HEK293 (cell line): ENCODE data around the gene NEK6.

Source experiments
- CTCF ChIA-PET: fragments of 350-600 bp; formaldehyde crosslinking; extraction: SDS; loops from one replicate; lab custom pipeline; 2021; ENCODE audit warnings: antibody characterized with exemption; lab: Yijun Ruan, JAX
- POLR2A ChIA-PET: fragments of 300-600 bp; formaldehyde crosslinking; extraction: SDS; loops from one replicate; lab custom pipeline; 2020; ENCODE audit warnings: antibody characterized with exemption, inconsistent platforms; lab: Yijun Ruan, JAX
- H3K27ac ChIP-seq: fragments of 200-500 bp; sonication (Bioruptor generic); 2 replicates; pipeline ENCODE4 v1.5.1; 2014; ENCODE audit warnings: low read depth, low read length, control low read depth, inconsistent platforms; ENCODE audit errors: extremely low read depth
- H3K36me3 ChIP-seq, 2 experiments: fragments of 200-500 bp in 1 of 2; sonication (Bioruptor generic) in 1 of 2; 1 replicate in 1 of 2; 2 replicates in 1 of 2; pipeline ENCODE4 v1.5.1; 2014 to 2017; ENCODE audit warnings: inconsistent platforms in 2 of 2, low read length in 2 of 2; ENCODE audit not compliant: control insufficient read depth in 2 of 2, insufficient read depth in 1 of 2
- H3K4me1 ChIP-seq: fragments of 200-500 bp; sonication (Bioruptor generic); 2 replicates; pipeline ENCODE4 v1.5.1; 2014; ENCODE audit warnings: mild to moderate bottlenecking, low read length, inconsistent platforms; ENCODE audit not compliant: control insufficient read depth, insufficient read depth
- H3K4me3 ChIP-seq: 2 replicates; pipeline ENCODE4 v1.5.1; 2011; ENCODE audit warnings: low read depth, mild to moderate bottlenecking, control low read depth, low read length, moderate library complexity
- H3K9me3 ChIP-seq: fragments of 200-500 bp; sonication (Bioruptor generic); 2 replicates; pipeline ENCODE4 v1.5.1; 2014; ENCODE audit warnings: low read depth, low read length, inconsistent platforms; ENCODE audit not compliant: control insufficient read depth, insufficient read depth
- BCL11A ChIP-seq: fragments of 450-650 bp; formaldehyde crosslinking; IDR thresholded peaks from 2 replicates; pipeline ENCODE4 v1.5.1; 2016; ENCODE audit warnings: low read depth, missing biosample characterization, missing genetic modification characterization
- FEZF1 ChIP-seq: fragments of 450-650 bp; formaldehyde crosslinking; IDR thresholded peaks from 2 replicates; pipeline ENCODE4 v1.5.1; 2016; ENCODE audit warnings: missing biosample characterization, missing genetic modification characterization
- GLI2 ChIP-seq: fragments of 450-650 bp; formaldehyde crosslinking; IDR thresholded peaks from 2 replicates; pipeline ENCODE4; 2017; ENCODE audit warnings: missing biosample characterization, missing genetic modification characterization, low read depth, borderline replicate concordance
- HOXD13 ChIP-seq: sonication (generic); formaldehyde crosslinking; IDR thresholded peaks from 2 replicates; pipeline ENCODE4 v1.8.0; 2022; ENCODE audit warnings: missing genetic modification reagents, borderline replicate concordance
- KLF7 ChIP-seq: fragments of 450-650 bp; formaldehyde crosslinking; IDR thresholded peaks from 2 replicates; pipeline ENCODE4 v1.5.1; 2016; ENCODE audit warnings: missing biosample characterization, missing genetic modification characterization, borderline replicate concordance
- KLF8 ChIP-seq: fragments of 450-650 bp; formaldehyde crosslinking; IDR thresholded peaks from 2 replicates; pipeline ENCODE4 v1.5.1; 2016; ENCODE audit warnings: missing biosample characterization, missing genetic modification characterization
- OVOL3 ChIP-seq: fragments of 450-650 bp; formaldehyde crosslinking; IDR thresholded peaks from 2 replicates; pipeline ENCODE4 v1.5.1; 2016; ENCODE audit warnings: missing biosample characterization, missing genetic modification characterization
- YY2 ChIP-seq: fragments of 450-650 bp; formaldehyde crosslinking; IDR thresholded peaks from 2 replicates; pipeline ENCODE4 v1.5.1; 2016; ENCODE audit warnings: missing biosample characterization, missing genetic modification characterization
- ZBTB1 ChIP-seq: fragments of 450-650 bp; formaldehyde crosslinking; IDR thresholded peaks from 2 replicates; pipeline ENCODE4 v1.5.1; 2016; ENCODE audit warnings: missing biosample characterization, missing genetic modification characterization
- ZNF138 ChIP-seq: fragments of 450-650 bp; formaldehyde crosslinking; IDR thresholded peaks from 2 replicates; pipeline ENCODE4 v1.5.1; 2016; ENCODE audit warnings: missing biosample characterization, missing genetic modification characterization, borderline replicate concordance
- ZNF169 ChIP-seq: fragments of 450-650 bp; formaldehyde crosslinking; IDR thresholded peaks from 2 replicates; pipeline ENCODE4 v1.5.1; 2016; ENCODE audit warnings: missing biosample characterization, missing genetic modification characterization
- ZNF239 ChIP-seq: fragments of 450-650 bp; formaldehyde crosslinking; IDR thresholded peaks from 2 replicates; pipeline ENCODE4 v1.5.1; 2016; ENCODE audit warnings: missing biosample characterization, missing genetic modification characterization
- ZNF24 ChIP-seq: fragments of 450-650 bp; formaldehyde crosslinking; IDR thresholded peaks from 2 replicates; pipeline ENCODE4 v1.5.1; 2016; ENCODE audit warnings: missing biosample characterization, missing genetic modification characterization
- ZNF292 ChIP-seq: fragments of 450-650 bp; formaldehyde crosslinking; IDR thresholded peaks from 2 replicates; pipeline ENCODE4 v1.5.1; 2016; ENCODE audit warnings: low read depth, missing biosample characterization, missing genetic modification characterization, borderline replicate concordance
- ZNF366 ChIP-seq: fragments of 450-650 bp; formaldehyde crosslinking; conservative IDR thresholded peaks from 2 replicates; pipeline ENCODE4 v1.5.1; 2016; ENCODE audit warnings: missing biosample characterization, missing genetic modification characterization
- ZNF391 ChIP-seq: fragments of 450-650 bp; formaldehyde crosslinking; IDR thresholded peaks from 2 replicates; pipeline ENCODE4 v1.5.1; 2016; ENCODE audit warnings: low read depth, missing biosample characterization, missing genetic modification characterization, borderline replicate concordance
- ZNF394 ChIP-seq: fragments of 450-650 bp; formaldehyde crosslinking; IDR thresholded peaks from 2 replicates; pipeline ENCODE4 v1.5.1; 2016; ENCODE audit warnings: missing biosample characterization, missing genetic modification characterization, mild to moderate bottlenecking, moderate library complexity, borderline replicate concordance
- ZNF416 ChIP-seq: fragments of 450-650 bp; formaldehyde crosslinking; IDR thresholded peaks from 2 replicates; pipeline ENCODE4 v1.5.1; 2016; ENCODE audit warnings: missing biosample characterization, missing genetic modification characterization
- ZNF529 ChIP-seq: fragments of 450-650 bp; formaldehyde crosslinking; IDR thresholded peaks from 2 replicates; pipeline ENCODE4 v1.5.1; 2017; ENCODE audit warnings: missing genetic modification characterization, missing biosample characterization; ENCODE audit not compliant: insufficient replicate concordance
- ZNF549 ChIP-seq: fragments of 450-650 bp; IDR thresholded peaks from 2 replicates; pipeline ENCODE4 v1.5.1; 2018; ENCODE audit warnings: missing biosample characterization, missing genetic modification characterization, mild to moderate bottlenecking, inconsistent platforms, moderate library complexity
- ZNF610 ChIP-seq: fragments of 450-650 bp; formaldehyde crosslinking; IDR thresholded peaks from 2 replicates; pipeline ENCODE4 v1.5.1; 2016; ENCODE audit warnings: missing biosample characterization, missing genetic modification characterization, borderline replicate concordance
- ZNF629 ChIP-seq: fragments of 450-650 bp; formaldehyde crosslinking; IDR thresholded peaks from 2 replicates; pipeline ENCODE4 v1.5.1; 2017; ENCODE audit warnings: missing biosample characterization, missing genetic modification characterization
- TF ChIP-seq, protein P1 (sequence below): fragments of 450-650 bp; formaldehyde crosslinking; IDR thresholded peaks from 2 replicates; pipeline ENCODE4 v1.5.1; 2016; ENCODE audit warnings: missing biosample characterization, missing genetic modification characterization
- TF ChIP-seq, protein P2 (sequence below): fragments of 450-650 bp; formaldehyde crosslinking; IDR thresholded peaks from 2 replicates; pipeline ENCODE4 v1.5.1; 2016; ENCODE audit warnings: missing biosample characterization, missing genetic modification characterization
- TF ChIP-seq, protein P3 (sequence below): fragments of 450-650 bp; formaldehyde crosslinking; IDR thresholded peaks from 2 replicates; pipeline ENCODE4; 2016; ENCODE audit warnings: missing biosample characterization, missing genetic modification characterization
- TF ChIP-seq, protein P4 (sequence below): fragments of 450-650 bp; formaldehyde crosslinking; optimal IDR thresholded peaks from 2 replicates; pipeline ENCODE3; 2016; ENCODE audit warnings: missing biosample characterization, mild to moderate bottlenecking, missing genetic modification characterization
- TF ChIP-seq, protein P5 (sequence below): fragments of 450-650 bp; formaldehyde crosslinking; IDR thresholded peaks from 2 replicates; pipeline ENCODE4 v1.5.1; 2016; ENCODE audit warnings: missing biosample characterization, missing genetic modification characterization

The NEK6 gene

DNA sequence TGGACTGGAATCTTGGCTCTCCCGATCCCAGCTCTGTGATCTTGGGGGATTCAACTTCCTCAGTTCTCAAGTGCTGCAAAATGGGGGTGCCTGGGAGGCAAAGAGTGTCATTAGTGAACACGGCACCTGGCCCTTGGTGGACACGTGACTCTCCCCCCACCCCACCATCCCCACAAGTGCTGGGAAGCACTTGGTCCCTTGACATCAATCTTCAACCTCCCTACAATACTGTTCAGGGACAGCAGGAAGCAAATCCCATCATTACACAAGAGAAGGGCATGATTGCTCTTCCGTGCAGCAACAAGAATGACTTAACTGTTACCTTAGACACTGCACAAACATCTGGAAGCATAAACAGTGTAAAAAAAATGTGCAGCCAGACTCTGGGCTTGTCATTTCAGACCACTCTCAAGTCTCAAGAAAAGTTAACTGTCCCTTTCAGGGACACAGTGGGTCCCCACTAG lies 96.1 kb downstream of the NEK6 start:
- TF ChIP-seq HOXD13 (CRISPR knock-in tag) (no peak), YY2 (tag by site-specific recombination) (no peak), KLF7 (tag by site-specific recombination) (no peak), ZNF416 (no peak), ZNF366 (tag by site-specific recombination) (no peak), OVOL3 (tag by site-specific recombination) (no peak), ZNF629 (tag by site-specific recombination) (no peak), FEZF1 (no peak), ZNF610 (tag by site-specific recombination) (no peak), ZNF391 (tag by site-specific recombination) (no peak), ZNF169 (tag by site-specific recombination) (no peak)
- TF ChIP-seq, protein P1, sequence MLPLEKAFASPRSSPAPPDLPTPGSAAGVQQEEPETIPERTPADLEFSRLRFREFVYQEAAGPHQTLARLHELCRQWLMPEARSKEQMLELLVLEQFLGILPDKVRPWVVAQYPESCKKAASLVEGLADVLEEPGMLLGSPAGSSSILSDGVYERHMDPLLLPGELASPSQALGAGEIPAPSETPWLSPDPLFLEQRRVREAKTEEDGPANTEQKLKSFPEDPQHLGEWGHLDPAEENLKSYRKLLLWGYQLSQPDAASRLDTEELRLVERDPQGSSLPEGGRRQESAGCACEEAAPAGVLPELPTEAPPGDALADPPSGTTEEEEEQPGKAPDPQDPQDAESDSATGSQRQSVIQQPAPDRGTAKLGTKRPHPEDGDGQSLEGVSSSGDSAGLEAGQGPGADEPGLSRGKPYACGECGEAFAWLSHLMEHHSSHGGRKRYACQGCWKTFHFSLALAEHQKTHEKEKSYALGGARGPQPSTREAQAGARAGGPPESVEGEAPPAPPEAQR (tag by site-specific recombination), result no peak
- TF ChIP-seq, protein P2, sequence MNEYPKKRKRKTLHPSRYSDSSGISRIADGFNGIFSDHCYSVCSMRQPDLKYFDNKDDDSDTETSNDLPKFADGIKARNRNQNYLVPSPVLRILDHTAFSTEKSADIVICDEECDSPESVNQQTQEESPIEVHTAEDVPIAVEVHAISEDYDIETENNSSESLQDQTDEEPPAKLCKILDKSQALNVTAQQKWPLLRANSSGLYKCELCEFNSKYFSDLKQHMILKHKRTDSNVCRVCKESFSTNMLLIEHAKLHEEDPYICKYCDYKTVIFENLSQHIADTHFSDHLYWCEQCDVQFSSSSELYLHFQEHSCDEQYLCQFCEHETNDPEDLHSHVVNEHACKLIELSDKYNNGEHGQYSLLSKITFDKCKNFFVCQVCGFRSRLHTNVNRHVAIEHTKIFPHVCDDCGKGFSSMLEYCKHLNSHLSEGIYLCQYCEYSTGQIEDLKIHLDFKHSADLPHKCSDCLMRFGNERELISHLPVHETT (tag by site-specific recombination), result no peak
- TF ChIP-seq, protein P3, sequence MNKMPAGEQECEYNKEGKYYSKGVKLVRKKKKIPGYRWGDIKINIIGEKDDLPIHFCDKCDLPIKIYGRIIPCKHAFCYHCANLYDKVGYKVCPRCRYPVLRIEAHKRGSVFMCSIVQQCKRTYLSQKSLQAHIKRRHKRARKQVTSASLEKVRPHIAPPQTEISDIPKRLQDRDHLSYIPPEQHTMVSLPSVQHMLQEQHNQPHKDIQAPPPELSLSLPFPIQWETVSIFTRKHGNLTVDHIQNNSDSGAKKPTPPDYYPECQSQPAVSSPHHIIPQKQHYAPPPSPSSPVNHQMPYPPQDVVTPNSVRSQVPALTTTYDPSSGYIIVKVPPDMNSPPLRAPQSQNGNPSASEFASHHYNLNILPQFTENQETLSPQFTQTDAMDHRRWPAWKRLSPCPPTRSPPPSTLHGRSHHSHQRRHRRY (tag by site-specific recombination), result no peak
- peak overlapping the region; percentile 16; the same call in 1 of the 2 replicates for H3K27ac ChIP-seq
- no peaks in the 10 kb centered on the region for H3K4me1 ChIP-seq
- H3K4me3 ChIP-seq, result no peak overlapping the region
- POLR2A ChIA-PET, result no interaction called here
- no peaks in the 10 kb centered on the region for H3K9me3 ChIP-seq
- CTCF ChIA-PET, result no interaction called here
- peaks cover 0 to 80% of the 10 kb centered on the region in 2 experiments; a peak in 1 of 3 replicates for H3K36me3 ChIP-seq

DNA sequence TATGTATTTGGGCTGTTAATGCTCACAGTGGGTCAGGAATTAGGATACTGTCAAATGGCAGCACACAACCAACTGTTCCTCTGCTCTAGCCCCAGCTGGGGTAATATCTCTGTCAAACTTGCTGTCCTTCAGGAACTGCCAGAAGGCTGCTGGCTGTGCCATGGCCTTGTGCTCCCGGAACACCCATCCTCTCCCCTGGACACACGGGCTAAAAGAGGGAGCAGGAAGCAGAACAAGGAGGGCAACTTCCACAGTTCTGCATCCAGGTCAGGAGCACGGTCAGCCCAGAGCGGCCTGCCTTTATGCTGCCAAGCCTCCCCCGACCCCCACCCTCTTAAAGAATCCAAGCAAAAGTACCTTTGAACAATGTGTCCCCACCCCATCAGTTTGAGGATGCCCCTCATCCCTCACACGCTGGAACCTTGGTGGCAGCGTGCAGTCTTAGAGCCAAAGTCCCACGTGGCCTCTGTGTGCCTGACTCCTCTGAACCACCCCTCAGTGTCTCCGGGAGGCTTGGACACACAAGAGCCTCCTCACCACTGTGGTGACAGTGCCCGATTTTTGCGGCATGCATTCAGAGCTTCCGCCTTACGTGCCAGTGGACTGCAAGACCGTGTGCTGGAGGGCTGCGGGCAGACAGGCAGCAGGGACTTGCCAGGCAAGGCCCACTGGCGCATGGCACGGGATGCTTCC lies 96.7 kb downstream of the NEK6 start:
- Histone ChIP-seq H3K9me3 (no peaks in the 10 kb centered on the region), H3K4me1 (no peaks in the 10 kb centered on the region), H3K4me3 (no peak overlapping the region), H3K27ac (peak overlapping the region; percentile 16; the same call in 1 of the 2 replicates), H3K36me3 (peaks cover 0 to 74% of the 10 kb centered on the region in 2 experiments; a peak in 1 of 3 replicates)
- POLR2A ChIA-PET, result no interaction called here
- CTCF ChIA-PET, result no interaction called here
- no peak for TF ChIP-seq GLI2 (tag by site-specific recombination)
- TF ChIP-seq, protein P4, sequence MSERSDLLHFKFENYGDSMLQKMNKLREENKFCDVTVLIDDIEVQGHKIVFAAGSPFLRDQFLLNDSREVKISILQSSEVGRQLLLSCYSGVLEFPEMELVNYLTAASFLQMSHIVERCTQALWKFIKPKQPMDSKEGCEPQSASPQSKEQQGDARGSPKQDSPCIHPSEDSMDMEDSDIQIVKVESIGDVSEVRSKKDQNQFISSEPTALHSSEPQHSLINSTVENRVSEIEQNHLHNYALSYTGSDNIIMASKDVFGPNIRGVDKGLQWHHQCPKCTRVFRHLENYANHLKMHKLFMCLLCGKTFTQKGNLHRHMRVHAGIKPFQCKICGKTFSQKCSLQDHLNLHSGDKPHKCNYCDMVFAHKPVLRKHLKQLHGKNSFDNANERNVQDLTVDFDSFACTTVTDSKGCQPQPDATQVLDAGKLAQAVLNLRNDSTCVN (tag by site-specific recombination), result no peak
- no peak for TF ChIP-seq ZNF138
- no peak for TF ChIP-seq ZNF24 (tag by site-specific recombination)
- TF ChIP-seq ZNF292 (tag by site-specific recombination), result no peak
- no peak for TF ChIP-seq BCL11A (tag by site-specific recombination)
- TF ChIP-seq, protein P5, sequence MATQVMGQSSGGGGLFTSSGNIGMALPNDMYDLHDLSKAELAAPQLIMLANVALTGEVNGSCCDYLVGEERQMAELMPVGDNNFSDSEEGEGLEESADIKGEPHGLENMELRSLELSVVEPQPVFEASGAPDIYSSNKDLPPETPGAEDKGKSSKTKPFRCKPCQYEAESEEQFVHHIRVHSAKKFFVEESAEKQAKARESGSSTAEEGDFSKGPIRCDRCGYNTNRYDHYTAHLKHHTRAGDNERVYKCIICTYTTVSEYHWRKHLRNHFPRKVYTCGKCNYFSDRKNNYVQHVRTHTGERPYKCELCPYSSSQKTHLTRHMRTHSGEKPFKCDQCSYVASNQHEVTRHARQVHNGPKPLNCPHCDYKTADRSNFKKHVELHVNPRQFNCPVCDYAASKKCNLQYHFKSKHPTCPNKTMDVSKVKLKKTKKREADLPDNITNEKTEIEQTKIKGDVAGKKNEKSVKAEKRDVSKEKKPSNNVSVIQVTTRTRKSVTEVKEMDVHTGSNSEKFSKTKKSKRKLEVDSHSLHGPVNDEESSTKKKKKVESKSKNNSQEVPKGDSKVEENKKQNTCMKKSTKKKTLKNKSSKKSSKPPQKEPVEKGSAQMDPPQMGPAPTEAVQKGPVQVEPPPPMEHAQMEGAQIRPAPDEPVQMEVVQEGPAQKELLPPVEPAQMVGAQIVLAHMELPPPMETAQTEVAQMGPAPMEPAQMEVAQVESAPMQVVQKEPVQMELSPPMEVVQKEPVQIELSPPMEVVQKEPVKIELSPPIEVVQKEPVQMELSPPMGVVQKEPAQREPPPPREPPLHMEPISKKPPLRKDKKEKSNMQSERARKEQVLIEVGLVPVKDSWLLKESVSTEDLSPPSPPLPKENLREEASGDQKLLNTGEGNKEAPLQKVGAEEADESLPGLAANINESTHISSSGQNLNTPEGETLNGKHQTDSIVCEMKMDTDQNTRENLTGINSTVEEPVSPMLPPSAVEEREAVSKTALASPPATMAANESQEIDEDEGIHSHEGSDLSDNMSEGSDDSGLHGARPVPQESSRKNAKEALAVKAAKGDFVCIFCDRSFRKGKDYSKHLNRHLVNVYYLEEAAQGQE (tag by site-specific recombination), result no peak
- TF ChIP-seq ZBTB1 (tag by site-specific recombination), result no peak
- TF ChIP-seq ZNF239 (tag by site-specific recombination), result no peak
- TF ChIP-seq KLF8 (tag by site-specific recombination), result no peak
- TF ChIP-seq ZNF394 (tag by site-specific recombination), result no peak
- TF ChIP-seq ZNF529 (tag by site-specific recombination), result no peak
- TF ChIP-seq ZNF549 (tag by site-specific recombination), result no peak
